Chondrocyte (in vitro differentiated cells): ENCODE data around the gene TSEN54. TPM values are rescaled to one million over a fixed set of nuclear protein-coding genes. Genes with fewer than 3 reads are reported as not detected.

ENCODE experiments used
- DNase-seq: peaks from one replicate; pipeline ENCODE4 v3.0.0; 2021; ENCODE audit warnings: mixed read lengths, low spot score
- H3K27ac Mint-ChIP-seq: one replicate; pipeline ENCODE4 v1.8.0; 2021; ENCODE audit warnings: mild to moderate bottlenecking, moderate library complexity, mixed read lengths; ENCODE audit not compliant: unreplicated experiment
- H3K27me3 Mint-ChIP-seq: 2 replicates; pipeline ENCODE4 v1.8.0; 2021; ENCODE audit warnings: low read depth, mixed read lengths
- H3K36me3 Mint-ChIP-seq: 2 replicates; pipeline ENCODE4 v1.8.0; 2021; ENCODE audit warnings: low read depth, mixed read lengths
- H3K4me1 Mint-ChIP-seq: 2 replicates; pipeline ENCODE4 v1.8.0; 2021; ENCODE audit warnings: low read depth, mild to moderate bottlenecking, mixed read lengths
- H3K4me3 Mint-ChIP-seq: one replicate; pipeline ENCODE4 v1.8.0; 2021; ENCODE audit warnings: mild to moderate bottlenecking, moderate library complexity, mixed read lengths; ENCODE audit not compliant: unreplicated experiment
- H3K9me3 Mint-ChIP-seq: 2 replicates; pipeline ENCODE4 v1.8.0; 2021; ENCODE audit warnings: low read depth, mixed read lengths
- CTCF ChIP-seq: fragments of 200-600 bp; sonication (generic); IDR thresholded peaks from 2 replicates; pipeline ENCODE4 v1.5.0; 2021; ENCODE audit warnings: antibody characterized with exemption, mild to moderate bottlenecking, moderate library complexity
- total RNA-seq: library from RNA; stranded (reverse); gene quantifications from 3 replicates; pipeline ENCODE4 v1.2.1, GENCODE V29; 2021

TSEN54 gene
- total RNA-seq, 1 donor from 2014 or later = 12.2 TPM

DNA sequence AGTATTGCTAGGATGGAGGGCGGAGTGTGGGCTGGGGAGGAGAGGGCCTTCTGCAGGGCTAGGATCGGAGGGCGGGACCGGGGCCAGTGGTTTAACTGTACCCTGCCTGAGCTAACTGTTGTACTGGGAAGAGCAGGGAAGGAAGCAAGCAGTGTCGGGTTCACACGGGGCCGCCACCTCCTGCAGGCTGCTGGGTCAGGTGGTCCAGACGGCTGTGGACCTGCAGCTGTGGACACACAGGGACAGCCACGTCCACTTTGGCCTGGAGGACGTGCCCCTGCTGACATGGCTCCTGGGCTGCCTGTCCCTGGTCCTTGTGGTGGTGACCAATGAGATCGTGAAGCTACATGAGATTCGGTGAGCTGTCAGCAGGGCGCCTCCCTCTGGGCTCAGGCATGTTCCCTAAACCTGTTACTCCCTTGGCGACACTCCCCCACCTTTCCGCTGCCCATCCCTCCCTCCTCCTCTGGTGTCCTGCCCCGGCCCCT is 17.6 kb upstream of the TSEN54 start:
- H3K36me3 Mint-ChIP-seq = peaks cover 7% of the 10 kb centered on the region
- no peak overlapping the region for H3K4me3 Mint-ChIP-seq
- peak overlapping the region; percentile 12 for H3K27ac Mint-ChIP-seq
- no peaks in the 10 kb centered on the region for H3K27me3 Mint-ChIP-seq
- no peaks in the 10 kb centered on the region for H3K9me3 Mint-ChIP-seq
- no peak for TF ChIP-seq CTCF
- DNase-seq = no peak
- no peaks in the 10 kb centered on the region for H3K4me1 Mint-ChIP-seq

DNA sequence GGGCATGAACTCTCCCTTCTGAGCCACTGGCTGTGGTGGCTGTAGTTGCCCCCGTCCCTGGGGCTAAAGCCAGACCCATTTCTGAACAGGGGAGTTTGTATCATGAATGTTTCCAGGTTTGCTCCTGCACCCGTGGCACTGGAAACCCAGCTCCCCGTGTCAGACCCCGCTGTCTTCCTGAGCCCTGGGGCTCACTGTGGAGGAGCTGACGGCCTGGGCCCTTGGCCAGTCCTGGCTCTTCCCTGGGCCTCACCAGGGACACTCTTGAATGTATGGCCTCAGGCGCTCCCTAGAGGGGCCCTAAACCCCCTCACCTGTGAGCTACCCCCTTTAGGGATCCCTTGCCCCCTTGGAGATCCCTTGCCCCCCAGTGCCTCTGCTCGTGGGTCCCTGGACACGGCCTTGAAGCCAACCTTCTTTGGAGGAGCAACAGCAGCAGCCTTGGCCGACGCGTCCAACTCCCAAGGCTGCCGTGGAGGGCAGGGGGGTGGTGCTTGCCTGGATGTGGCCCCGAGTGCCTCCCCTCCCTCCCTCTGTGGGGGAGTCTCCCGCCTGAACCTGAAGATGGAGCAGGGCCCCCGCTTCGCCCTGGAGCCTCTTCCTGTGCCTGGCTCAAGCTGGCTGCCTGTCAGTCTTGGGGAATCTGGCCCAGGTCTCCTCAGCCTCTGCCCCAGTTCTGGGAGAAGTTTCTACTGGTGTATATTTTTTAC is 16.9 kb upstream of the TSEN54 start:
- Mint-ChIP-seq H3K4me3 (no peak overlapping the region), H3K36me3 (peaks cover 5% of the 10 kb centered on the region), H3K4me1 (no peaks in the 10 kb centered on the region), H3K9me3 (no peaks in the 10 kb centered on the region), H3K27me3 (no peaks in the 10 kb centered on the region), H3K27ac (peak overlapping the region; percentile 12)
- no peak for TF ChIP-seq CTCF
- no peak for DNase-seq

DNA sequence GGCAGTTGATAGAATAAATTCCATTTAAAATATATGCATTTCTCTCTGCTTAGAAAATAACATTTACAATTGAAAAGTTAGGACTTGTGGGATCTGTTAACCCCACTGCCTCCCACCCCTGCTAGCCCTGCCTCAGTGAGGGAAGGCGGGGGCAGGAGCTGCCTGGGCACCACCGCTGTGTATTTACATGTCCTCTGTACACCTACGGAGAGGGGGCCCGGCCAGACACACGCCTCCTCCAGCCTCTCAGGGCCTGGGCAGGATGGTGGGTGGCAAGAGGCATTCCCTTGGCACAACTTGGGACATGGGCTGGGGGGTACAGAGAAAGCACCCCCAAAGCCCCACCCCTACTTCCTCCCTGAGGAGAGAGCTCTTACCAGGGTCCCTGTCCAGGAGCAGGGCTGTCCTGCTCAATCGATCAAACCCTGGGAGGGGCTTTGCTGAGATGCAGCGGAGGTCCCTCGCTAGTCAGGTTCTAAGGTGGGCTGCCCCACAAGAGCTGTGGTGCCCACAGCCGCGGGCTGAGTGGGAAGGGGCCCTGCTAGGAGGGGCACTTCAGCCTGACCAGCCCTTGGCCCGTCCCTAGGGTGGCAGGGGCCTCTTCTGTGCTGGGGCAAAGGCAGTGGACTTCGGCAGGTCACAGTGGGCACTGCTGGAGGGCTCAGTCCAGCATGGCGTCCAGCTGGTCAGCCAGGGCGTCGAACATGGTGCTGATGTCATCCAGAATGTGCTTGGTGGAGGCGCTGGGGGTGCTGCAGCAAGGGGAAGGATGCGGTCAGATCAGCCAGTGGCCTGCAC is 15.7 kb upstream of the TSEN54 start:
- Mint-ChIP-seq H3K9me3 (no peaks in the 10 kb centered on the region), H3K4me1 (no peaks in the 10 kb centered on the region), H3K27ac (no peak overlapping the region), H3K27me3 (no peaks in the 10 kb centered on the region), H3K4me3 (no peak overlapping the region), H3K36me3 (peaks cover 4% of the 10 kb centered on the region)
- no peak for DNase-seq
- TF ChIP-seq CTCF = no peak

- no peaks in the 10 kb centered on the region for H3K27me3 Mint-ChIP-seq
- DNase-seq = no peak
- TF ChIP-seq CTCF = no peak
- H3K36me3 Mint-ChIP-seq = peaks cover 9% of the 10 kb centered on the region
- no peak overlapping the region for H3K4me3 Mint-ChIP-seq
- no peak overlapping the region for H3K27ac Mint-ChIP-seq
- no peaks in the 10 kb centered on the region for H3K4me1 Mint-ChIP-seq
- no peaks in the 10 kb centered on the region for H3K9me3 Mint-ChIP-seq
Observed at GRCh38 chr17:75501378-75502071, 14.8 kb upstream of the TSEN54 start.

GRCh38 chr17:75502072-75502720 is 14.1 kb upstream of the TSEN54 start:
- Mint-ChIP-seq H3K27ac (no peak overlapping the region), H3K4me3 (no peak overlapping the region), H3K9me3 (no peaks in the 10 kb centered on the region)

More at GRCh38 chr17:75502072-75502720, 14.1 kb upstream of the TSEN54 start:
- Mint-ChIP-seq H3K27me3 (no peaks in the 10 kb centered on the region), H3K36me3 (peaks cover 11% of the 10 kb centered on the region), H3K4me1 (no peaks in the 10 kb centered on the region)
- no peak for TF ChIP-seq CTCF
- no peak for DNase-seq
